SK-N-MC (cell line): ENCODE results near the gene SEC23IP.

Experiments used
- DNase-seq: peaks from one replicate; pipeline ENCODE4 v3.0.0-alpha.2; 2011; ENCODE audit warnings: low read depth, low spot score
- H3K27ac ChIP-seq: fragments of 200-600 bp; sonication (generic); 2 replicates; pipeline ENCODE4 v1.5.1; 2016; ENCODE audit warnings: mixed run types
- H3K36me3 ChIP-seq: fragments of 200-600 bp; sonication (generic); 2 replicates; pipeline ENCODE4 v1.6.1; 2017; ENCODE audit warnings: antibody characterized with exemption, low read length, mixed read lengths; ENCODE audit not compliant: insufficient read depth
- H3K4me3 ChIP-seq: fragments of 200-600 bp; sonication (generic); 2 replicates; pipeline ENCODE4 v1.5.1; 2016
- H3K9ac ChIP-seq: fragments of 200-600 bp; sonication (generic); 2 replicates; pipeline ENCODE4 v1.8.0; 2017; ENCODE audit warnings: mixed run types, mixed read lengths; ENCODE audit not compliant: insufficient read length
- H3K9me3 ChIP-seq: fragments of 200-600 bp; sonication (generic); 2 replicates; pipeline ENCODE4 v1.6.1; 2017; ENCODE audit warnings: low read depth, mild to moderate bottlenecking, antibody characterized with exemption, low read length, moderate library complexity, mixed read lengths
- EZH2 ChIP-seq: fragments of 200-600 bp; sonication (generic); IDR thresholded peaks from one replicate; pipeline ENCODE4 v1.6.1; 2017; ENCODE audit warnings: antibody characterized with exemption
- FOXP2 ChIP-seq: optimal IDR thresholded peaks from 2 replicates; pipeline ENCODE3; 2011; ENCODE audit warnings: mild to moderate bottlenecking, moderate library complexity; ENCODE audit not compliant: insufficient read depth; ENCODE audit errors: extremely low read length, control extremely low read depth
- POLR2AphosphoS5 ChIP-seq: IDR thresholded peaks from 2 replicates; pipeline ENCODE4 v1.6.1; 2012; ENCODE audit warnings: mild to moderate bottlenecking, low read depth, low read length, borderline replicate concordance

The SEC23IP gene

DNA sequence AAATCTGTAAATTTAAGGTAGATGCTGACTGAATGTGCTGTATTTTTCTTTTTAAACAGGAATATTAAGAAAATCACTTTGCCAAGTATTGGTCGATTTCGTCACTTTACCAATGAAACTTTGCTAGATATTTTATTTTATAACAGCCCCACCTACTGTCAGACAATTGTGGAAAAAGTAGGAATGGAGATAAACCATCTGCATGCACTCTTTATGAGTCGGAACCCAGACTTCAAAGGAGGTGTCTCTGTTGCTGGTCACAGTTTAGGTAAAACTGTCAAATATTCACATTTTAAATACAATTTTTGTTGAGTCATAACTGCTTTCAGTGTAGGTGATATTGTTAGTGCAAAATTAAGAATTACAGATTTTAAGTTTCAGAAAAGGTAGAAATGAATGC is 25.2 kb downstream of the SEC23IP start:
- no peaks in the 10 kb centered on the region for H3K9me3 ChIP-seq
- no peak overlapping the region for H3K27ac ChIP-seq
- no peak overlapping the region for H3K9ac ChIP-seq
- TF ChIP-seq FOXP2 = no peak
- TF ChIP-seq EZH2 = no peak
- TF ChIP-seq POLR2AphosphoS5 = no peak
- H3K4me3 ChIP-seq = no peak overlapping the region
- H3K36me3 ChIP-seq = peaks cover 23% of the 10 kb centered on the region
- no peak for DNase-seq

GRCh38 chr10:119919271-119919670 is 26.7 kb downstream of the SEC23IP start:
- TF ChIP-seq EZH2 (no peak), POLR2AphosphoS5 (no peak)
- Histone ChIP-seq H3K36me3 (peaks cover 23% of the 10 kb centered on the region), H3K9ac (no peak overlapping the region), H3K4me3 (no peak overlapping the region), H3K9me3 (no peaks in the 10 kb centered on the region), H3K27ac (no peak overlapping the region)
- DNase-seq = no peak

DNA sequence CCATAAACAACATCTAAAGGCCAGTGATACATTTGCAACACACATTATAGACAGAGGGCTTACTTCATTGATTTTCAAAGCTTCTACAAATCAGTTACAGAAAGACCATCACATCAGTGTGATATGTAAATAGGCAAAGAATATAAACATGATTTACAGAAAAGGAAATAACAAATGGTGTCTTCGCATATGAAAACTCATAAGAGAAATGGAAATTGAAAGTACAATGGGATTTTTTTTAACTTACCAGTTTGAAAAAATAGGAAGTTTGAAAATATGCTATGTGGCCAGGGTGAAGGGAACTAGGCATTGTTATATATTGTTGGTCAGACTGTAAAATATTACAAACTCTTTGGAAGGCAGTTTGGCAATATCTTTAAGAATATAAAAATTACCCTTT is 27.3 kb downstream of the SEC23IP start:
- Histone ChIP-seq H3K4me3 (no peak overlapping the region), H3K9ac (no peak overlapping the region), H3K27ac (no peak overlapping the region), H3K36me3 (peaks cover 23% of the 10 kb centered on the region), H3K9me3 (no peaks in the 10 kb centered on the region)
- TF ChIP-seq EZH2 = no peak
- TF ChIP-seq POLR2AphosphoS5 = no peak
- TF ChIP-seq FOXP2 = no peak
- DNase-seq = no peak

GRCh38 chr10:119928411-119928810 is 35.9 kb downstream of the SEC23IP start:
- no peak overlapping the region for H3K4me3 ChIP-seq
- DNase-seq = no peak
- no peak overlapping the region for H3K9ac ChIP-seq
- H3K27ac ChIP-seq = no peak overlapping the region
- TF ChIP-seq FOXP2 (no peak), EZH2 (no peak), POLR2AphosphoS5 (no peak)
- H3K9me3 ChIP-seq = no peaks in the 10 kb centered on the region
- H3K36me3 ChIP-seq = peaks cover 2% of the 10 kb centered on the region

- no peak for TF ChIP-seq EZH2
- no peak for TF ChIP-seq POLR2AphosphoS5
- no peak for TF ChIP-seq FOXP2
- Histone ChIP-seq H3K4me3 (no peak overlapping the region), H3K36me3 (peaks cover 14% of the 10 kb centered on the region), H3K9me3 (no peaks in the 10 kb centered on the region), H3K9ac (no peak overlapping the region), H3K27ac (peak overlapping the region; percentile 71; the same call in 1 of the 2 replicates)
- DNase-seq = no peak
Observed at GRCh38 chr10:119931871-119932270, 39.3 kb downstream of the SEC23IP start.

DNA sequence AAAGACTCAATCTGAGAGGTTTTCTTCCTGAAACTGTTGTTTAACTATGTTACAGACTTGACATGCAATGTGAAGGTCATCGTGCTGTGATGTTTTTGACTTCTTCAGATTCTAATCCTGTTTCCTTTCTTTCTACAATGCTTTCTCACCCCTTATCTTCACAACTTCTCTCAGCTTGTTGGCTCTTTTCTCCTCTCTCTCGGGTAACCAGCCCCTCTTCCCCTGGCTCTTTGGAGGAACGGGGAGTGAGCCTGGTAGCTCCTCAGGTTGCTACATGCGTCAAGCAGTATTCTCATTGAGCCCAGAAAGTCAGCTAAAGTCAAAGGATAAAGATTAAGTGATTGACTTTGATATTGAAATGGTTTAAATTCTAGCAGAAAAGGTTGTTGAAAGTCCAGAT is 40.1 kb downstream of the SEC23IP start:
- peaks cover 14% of the 10 kb centered on the region for H3K36me3 ChIP-seq
- H3K4me3 ChIP-seq = no peak overlapping the region
- TF ChIP-seq EZH2 (no peak), POLR2AphosphoS5 (no peak), FOXP2 (no peak)

DNA sequence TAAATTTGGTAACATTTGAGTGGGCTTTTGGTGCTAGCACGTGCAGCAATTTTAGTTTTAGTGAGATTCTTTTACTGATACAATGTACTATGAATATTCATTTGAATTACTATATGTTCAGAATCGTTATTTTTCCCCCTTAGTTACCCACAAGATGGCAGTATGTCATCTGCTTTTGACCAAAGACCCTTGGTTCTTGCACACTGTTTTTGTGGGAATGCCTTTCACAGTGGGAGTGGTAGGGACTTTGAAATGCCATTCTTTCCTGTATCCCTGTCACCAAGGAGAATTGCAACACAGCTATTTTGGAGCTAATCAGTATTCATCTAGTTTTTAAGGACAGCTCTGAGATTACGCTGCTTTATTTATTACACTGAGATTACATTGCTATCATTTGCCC is 40.6 kb downstream of the SEC23IP start:
- H3K27ac ChIP-seq = no peak overlapping the region
- no peak for DNase-seq
- H3K4me3 ChIP-seq = no peak overlapping the region
- H3K9me3 ChIP-seq = no peaks in the 10 kb centered on the region
- peaks cover 14% of the 10 kb centered on the region for H3K36me3 ChIP-seq
- H3K9ac ChIP-seq = no peak overlapping the region
- TF ChIP-seq EZH2 (no peak), POLR2AphosphoS5 (no peak), FOXP2 (no peak)

More for the DNA sequence above, 40.1 kb downstream of the SEC23IP start:
- Histone ChIP-seq H3K9me3 (no peaks in the 10 kb centered on the region), H3K27ac (peak overlapping the region; percentile 71), H3K9ac (no peak overlapping the region)
- DNase-seq = no peak

DNA sequence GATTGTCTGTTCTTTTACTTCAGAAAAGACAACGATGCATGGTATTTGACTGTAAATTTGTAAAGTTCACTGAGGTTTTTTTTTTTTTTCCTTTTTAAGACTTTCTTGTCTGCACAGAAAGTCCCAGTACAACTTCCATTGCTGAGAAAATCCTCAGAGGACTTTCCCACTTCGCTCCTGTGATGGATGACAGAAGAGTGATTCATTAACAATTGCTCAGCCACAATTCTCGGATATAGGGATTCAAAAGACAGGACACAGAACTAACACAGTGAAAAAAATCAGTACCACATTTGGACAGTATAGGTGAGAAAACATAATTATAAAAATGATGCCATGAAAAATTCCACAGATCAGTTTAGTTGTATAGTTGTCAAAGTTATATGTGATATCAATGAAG is 48.0 kb downstream of the SEC23IP start:
- Histone ChIP-seq H3K9me3 (no peaks in the 10 kb centered on the region), H3K36me3 (peaks cover 14% of the 10 kb centered on the region), H3K9ac (no peak overlapping the region), H3K27ac (no peak overlapping the region), H3K4me3 (no peak overlapping the region)
- no peak for DNase-seq
- TF ChIP-seq POLR2AphosphoS5 = no peak
- no peak for TF ChIP-seq EZH2
- no peak for TF ChIP-seq FOXP2

DNA sequence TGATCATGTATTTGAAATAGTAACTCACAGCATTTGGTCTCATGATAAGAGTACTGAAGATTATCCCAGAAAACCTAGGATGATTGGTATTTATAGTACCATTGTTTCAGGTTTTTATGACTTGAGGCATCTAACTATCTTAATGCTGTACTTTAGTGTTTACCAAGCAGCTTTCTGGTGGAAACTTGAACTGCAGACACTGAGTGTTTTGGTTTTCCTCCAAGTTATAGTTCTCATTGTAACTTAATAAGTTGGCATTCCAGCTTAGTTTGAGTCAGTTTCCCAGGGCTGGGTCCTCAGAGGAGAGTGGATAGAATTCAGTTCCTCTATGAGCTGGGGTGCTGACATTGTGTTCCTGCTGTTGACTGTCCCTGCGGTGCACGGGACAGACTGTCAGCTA is 50.4 kb downstream of the SEC23IP start:
- TF ChIP-seq POLR2AphosphoS5 (no peak), EZH2 (no peak)
- Histone ChIP-seq H3K9me3 (no peaks in the 10 kb centered on the region), H3K9ac (no peak overlapping the region), H3K36me3 (peaks cover 14% of the 10 kb centered on the region), H3K27ac (no peak overlapping the region), H3K4me3 (no peak overlapping the region)
- no peak for DNase-seq

DNA sequence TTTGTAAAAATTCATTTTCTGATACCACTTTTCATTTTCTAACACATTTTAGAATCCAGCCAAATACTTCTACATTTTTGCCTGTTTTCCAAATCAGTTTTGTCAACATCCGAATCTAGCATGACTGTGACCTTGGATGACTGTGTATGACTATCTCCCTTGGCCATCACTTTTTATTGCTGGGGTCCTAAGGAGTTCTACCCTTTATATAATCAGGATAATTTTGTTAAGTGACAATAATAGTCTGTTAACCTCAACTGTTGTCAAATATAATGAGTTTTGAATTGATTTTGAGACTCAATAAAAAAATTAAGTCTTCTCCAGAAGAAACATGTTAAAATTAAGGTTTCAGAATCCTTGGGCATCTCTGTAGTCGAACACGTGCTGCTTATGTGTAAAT is 53.3 kb downstream of the SEC23IP start:
- Histone ChIP-seq H3K36me3 (peaks cover 14% of the 10 kb centered on the region), H3K9ac (no peak overlapping the region), H3K4me3 (no peak overlapping the region), H3K27ac (no peak overlapping the region), H3K9me3 (no peaks in the 10 kb centered on the region)
- no peak for TF ChIP-seq EZH2
- TF ChIP-seq POLR2AphosphoS5 = no peak
- no peak for TF ChIP-seq FOXP2
- DNase-seq = no peak
